RWPE2 (cell line): ENCODE results near the gene MRGPRF.
A peak's percentile ranks its signal among the peaks of the same experiment; 100 is the strongest.
"Not testable (repeated sequence)": the region's sequence is repeated elsewhere in the genome, so short reads cannot be mapped to it uniquely, and the experiment has no call there.

ENCODE experiments used
- ATAC-seq: fragments of 200-7000 bp; cut with Tn5 transposase; 3 replicates; pipeline ENCODE4 v1.9.1; 2021; ENCODE audit warnings: low read depth
- DNase-seq: peaks from one replicate; pipeline ENCODE4 v3.0.0-alpha.2; 2020; ENCODE audit warnings: low spot score
- H3K27ac ChIP-seq: fragments of 450-650 bp; 2 replicates; pipeline ENCODE4 v1.5.1; 2017; ENCODE audit warnings: mild to moderate bottlenecking; ENCODE audit not compliant: poor library complexity, severe bottlenecking
- H3K27me3 ChIP-seq: fragments of 250-450 bp; sonication (Bioruptor Pico); 2 replicates; pipeline ENCODE4 v1.5.1; 2021; ENCODE audit warnings: mild to moderate bottlenecking, moderate library complexity; ENCODE audit not compliant: insufficient read depth, poor library complexity, severe bottlenecking
- H3K36me3 ChIP-seq: fragments of 250-450 bp; sonication (Bioruptor Pico); 2 replicates; pipeline ENCODE4 v1.5.1; 2020; ENCODE audit warnings: low read depth, mild to moderate bottlenecking, moderate library complexity
- H3K4me1 ChIP-seq: fragments of 250-450 bp; sonication (Bioruptor Pico); 2 replicates; pipeline ENCODE4 v1.5.1; 2021; ENCODE audit warnings: mild to moderate bottlenecking, moderate library complexity; ENCODE audit not compliant: insufficient read depth, poor library complexity, severe bottlenecking
- H3K4me3 ChIP-seq: fragments of 250-450 bp; sonication (Bioruptor Pico); 2 replicates; pipeline ENCODE4 v1.5.1; 2021; ENCODE audit warnings: mild to moderate bottlenecking, moderate library complexity; ENCODE audit not compliant: severe bottlenecking
- H3K9me3 ChIP-seq: fragments of 250-450 bp; sonication (Bioruptor Pico); 2 replicates; pipeline ENCODE4 v1.5.1; 2021; ENCODE audit warnings: mild to moderate bottlenecking, moderate library complexity; ENCODE audit not compliant: severe bottlenecking
- TF ChIP-seq, protein P1 (sequence below): fragments of 450-650 bp; IDR thresholded peaks from one replicate; pipeline ENCODE4 v1.5.1; 2017; ENCODE audit warnings: mild to moderate bottlenecking, moderate library complexity; ENCODE audit not compliant: poor library complexity, severe bottlenecking

The MRGPRF gene

GRCh38 chr11:68977781-68978625 is 35.0 kb downstream of the MRGPRF start:
- Histone ChIP-seq H3K27me3 (no peaks in the 10 kb centered on the region), H3K36me3 (no peaks in the 10 kb centered on the region), H3K27ac (no peak overlapping the region), H3K4me1 (no peaks in the 10 kb centered on the region), H3K4me3 (no peak overlapping the region), H3K9me3 (no peaks in the 10 kb centered on the region)
- ATAC-seq: no peak
- DNase-seq: no peak
- TF ChIP-seq, protein P1, sequence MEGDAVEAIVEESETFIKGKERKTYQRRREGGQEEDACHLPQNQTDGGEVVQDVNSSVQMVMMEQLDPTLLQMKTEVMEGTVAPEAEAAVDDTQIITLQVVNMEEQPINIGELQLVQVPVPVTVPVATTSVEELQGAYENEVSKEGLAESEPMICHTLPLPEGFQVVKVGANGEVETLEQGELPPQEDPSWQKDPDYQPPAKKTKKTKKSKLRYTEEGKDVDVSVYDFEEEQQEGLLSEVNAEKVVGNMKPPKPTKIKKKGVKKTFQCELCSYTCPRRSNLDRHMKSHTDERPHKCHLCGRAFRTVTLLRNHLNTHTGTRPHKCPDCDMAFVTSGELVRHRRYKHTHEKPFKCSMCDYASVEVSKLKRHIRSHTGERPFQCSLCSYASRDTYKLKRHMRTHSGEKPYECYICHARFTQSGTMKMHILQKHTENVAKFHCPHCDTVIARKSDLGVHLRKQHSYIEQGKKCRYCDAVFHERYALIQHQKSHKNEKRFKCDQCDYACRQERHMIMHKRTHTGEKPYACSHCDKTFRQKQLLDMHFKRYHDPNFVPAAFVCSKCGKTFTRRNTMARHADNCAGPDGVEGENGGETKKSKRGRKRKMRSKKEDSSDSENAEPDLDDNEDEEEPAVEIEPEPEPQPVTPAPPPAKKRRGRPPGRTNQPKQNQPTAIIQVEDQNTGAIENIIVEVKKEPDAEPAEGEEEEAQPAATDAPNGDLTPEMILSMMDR: no peak

- TF ChIP-seq, protein P1: no peak
- ATAC-seq: no peak
Measured at GRCh38 chr11:68976563-68976962, 36.5 kb downstream of the MRGPRF start.

GRCh38 chr11:68976095-68976494 is 37.0 kb downstream of the MRGPRF start:
- no peaks in the 10 kb centered on the region for H3K27me3 ChIP-seq
- H3K4me1 ChIP-seq: no peaks in the 10 kb centered on the region
- DNase-seq (no peak), ATAC-seq (no peak)
- no peak overlapping the region for H3K4me3 ChIP-seq
- no peaks in the 10 kb centered on the region for H3K9me3 ChIP-seq
- TF ChIP-seq, protein P1: no peak
- no peaks in the 10 kb centered on the region for H3K36me3 ChIP-seq
- H3K27ac ChIP-seq: no peak overlapping the region

More at GRCh38 chr11:68976563-68976962, 36.5 kb downstream of the MRGPRF start:
- no peaks in the 10 kb centered on the region for H3K36me3 ChIP-seq
- DNase-seq: no peak
- no peak overlapping the region for H3K27ac ChIP-seq
- no peaks in the 10 kb centered on the region for H3K27me3 ChIP-seq
- no peak overlapping the region for H3K4me3 ChIP-seq
- no peaks in the 10 kb centered on the region for H3K4me1 ChIP-seq
- H3K9me3 ChIP-seq: no peaks in the 10 kb centered on the region

GRCh38 chr11:68974421-68975194 is 38.4 kb downstream of the MRGPRF start:
- H3K36me3 ChIP-seq: no peaks in the 10 kb centered on the region
- DNase-seq (no peak), ATAC-seq (peak; percentile 66; the same call in 1 of the 3 replicates)
- no peak overlapping the region for H3K27ac ChIP-seq
- H3K4me1 ChIP-seq: no peaks in the 10 kb centered on the region
- TF ChIP-seq, protein P1: no peak
- H3K27me3 ChIP-seq: no peaks in the 10 kb centered on the region
- H3K9me3 ChIP-seq: no peaks in the 10 kb centered on the region
- no peak overlapping the region for H3K4me3 ChIP-seq

- not testable (repeated sequence) for H3K9me3 ChIP-seq, H3K36me3 ChIP-seq, H3K4me1 ChIP-seq, ATAC-seq, DNase-seq, H3K4me3 ChIP-seq, H3K27me3 ChIP-seq, H3K27ac ChIP-seq
Measured at GRCh38 chr11:68973706-68974105, 39.3 kb downstream of the MRGPRF start.
